GM21447 (cell line): ENCODE results near the gene TMC2.
"Not testable (repeated sequence)": the region's sequence is repeated elsewhere in the genome, so short reads cannot be mapped to it uniquely, and the experiment has no call there.

Experiments used
- ATAC-seq: cut with Tn5 transposase; IDR thresholded peaks from one replicate; pipeline ENCODE4 v1.9.1; 2021; ENCODE audit not compliant: unreplicated experiment

TMC2 gene

GRCh38 chr20:2523919-2524708 lies 12.3 kb upstream of the TMC2 start:
- ATAC-seq = peak; percentile 73

- ATAC-seq = peak; percentile 40
Measured at GRCh38 chr20:2524709-2525506, 11.5 kb upstream of the TMC2 start.

DNA sequence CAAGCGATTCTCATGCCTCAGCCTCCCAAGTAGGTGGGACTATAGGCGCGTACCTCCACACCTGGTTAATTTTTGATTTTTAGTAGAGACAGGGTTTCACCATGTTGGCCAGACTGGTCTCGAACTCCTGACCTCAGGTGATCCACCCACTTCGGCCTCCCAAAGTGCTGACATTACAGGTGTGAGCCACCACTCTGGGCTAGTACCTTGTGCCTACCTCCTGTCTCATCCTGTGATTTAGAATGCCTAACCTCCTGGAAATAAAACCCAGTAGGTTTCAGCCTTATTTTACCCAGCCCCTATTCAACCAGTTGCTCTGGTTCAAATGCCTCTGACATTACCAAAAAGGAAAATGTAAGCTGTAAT lies 10.2 kb upstream of the TMC2 start:
- ATAC-seq = not testable (repeated sequence)

DNA sequence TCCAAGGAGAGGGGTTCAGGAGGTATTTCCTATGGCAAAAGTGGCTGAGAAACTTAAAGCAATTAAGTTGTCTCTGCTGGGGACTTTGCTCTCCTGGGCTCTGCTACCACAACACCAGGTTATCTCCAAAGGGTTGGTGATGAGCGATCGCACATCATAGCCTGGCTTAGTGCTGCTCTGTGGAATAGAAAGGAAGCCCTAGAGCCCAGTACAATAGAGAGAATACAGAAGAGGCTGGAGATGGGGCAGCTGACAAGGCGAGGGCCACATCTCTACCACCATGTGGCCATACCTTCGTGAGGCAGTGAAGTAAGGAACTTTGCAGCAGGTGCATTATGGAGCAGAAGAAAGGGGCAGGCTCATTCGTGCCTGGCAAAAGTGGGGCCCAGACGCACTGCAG lies 8.6 kb upstream of the TMC2 start:
- ATAC-seq = no peak

DNA sequence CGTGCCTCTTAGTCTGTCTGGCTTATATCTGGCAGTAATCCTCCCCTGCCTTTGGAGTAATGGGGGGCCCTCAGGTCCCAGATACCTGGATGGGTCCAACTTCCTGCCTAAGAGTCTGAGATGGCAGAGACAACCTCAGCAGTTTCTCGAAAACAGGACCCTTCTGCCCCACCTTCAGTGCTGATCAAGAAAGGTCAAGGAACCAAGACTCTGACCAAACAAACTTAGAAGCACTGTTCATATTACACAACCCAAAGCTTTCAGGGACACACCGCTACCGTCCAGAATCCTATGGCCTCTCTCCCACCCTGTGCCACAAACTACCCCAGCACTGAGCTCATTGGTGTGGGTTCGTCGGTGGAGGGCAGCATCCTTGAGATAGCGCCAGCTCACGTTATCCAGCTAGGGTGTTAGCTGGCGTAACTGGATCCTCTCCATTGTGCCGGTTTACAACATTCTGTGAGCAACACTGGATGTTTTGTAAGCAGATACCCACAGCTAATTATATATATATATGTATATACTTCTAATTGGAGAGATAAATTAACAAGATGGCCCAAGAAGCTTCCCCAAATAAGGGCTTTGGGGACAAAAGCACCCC lies 7.6 kb upstream of the TMC2 start:
- no peak for ATAC-seq

DNA sequence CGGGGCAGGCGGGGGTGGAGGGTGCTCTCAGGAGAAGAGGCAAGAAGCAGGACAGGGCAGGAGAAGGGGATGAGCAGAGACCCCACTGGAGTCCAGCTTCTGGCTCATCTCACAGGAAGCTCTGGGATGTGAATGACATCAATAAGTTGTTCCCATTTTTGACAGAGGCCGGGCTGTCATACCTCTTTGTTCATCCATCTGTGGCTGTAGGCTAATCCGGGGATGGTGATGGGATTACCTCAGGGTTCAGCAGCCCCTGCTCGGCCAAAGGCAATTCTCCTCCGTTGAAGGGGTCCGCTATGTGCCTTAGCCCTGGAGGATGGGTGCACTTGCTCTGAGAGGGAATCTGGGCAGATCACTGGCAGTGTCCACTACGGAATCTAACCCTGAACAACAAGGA lies 3.3 kb upstream of the TMC2 start:
- ATAC-seq = no peak

- no peak for ATAC-seq
Measured at GRCh38 chr20:2535711-2536559, 438 bp upstream of the TMC2 start.

DNA sequence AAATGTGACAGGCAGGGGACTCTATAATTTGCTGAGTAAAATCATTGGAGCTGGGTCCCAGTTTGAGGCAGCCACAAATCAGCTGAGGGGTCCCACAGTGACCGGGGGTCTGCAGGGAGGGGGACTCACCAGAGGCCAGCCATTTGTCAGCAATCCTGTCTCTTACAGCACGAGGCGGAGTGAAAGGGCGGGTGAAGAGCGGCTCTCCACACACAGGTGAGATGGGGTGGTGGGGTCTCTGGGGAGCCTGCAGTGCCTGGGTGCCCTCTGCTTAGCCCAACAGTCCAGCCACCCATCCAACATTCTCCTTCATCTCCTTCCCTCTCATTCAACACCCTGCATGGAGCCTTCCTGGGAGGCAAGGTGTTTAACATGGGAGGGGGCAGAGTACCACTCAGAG lies 728 bp downstream of the TMC2 start:
- ATAC-seq = no peak

GRCh38 chr20:2538356-2538755 lies 2.0 kb downstream of the TMC2 start:
- ATAC-seq = no peak

DNA sequence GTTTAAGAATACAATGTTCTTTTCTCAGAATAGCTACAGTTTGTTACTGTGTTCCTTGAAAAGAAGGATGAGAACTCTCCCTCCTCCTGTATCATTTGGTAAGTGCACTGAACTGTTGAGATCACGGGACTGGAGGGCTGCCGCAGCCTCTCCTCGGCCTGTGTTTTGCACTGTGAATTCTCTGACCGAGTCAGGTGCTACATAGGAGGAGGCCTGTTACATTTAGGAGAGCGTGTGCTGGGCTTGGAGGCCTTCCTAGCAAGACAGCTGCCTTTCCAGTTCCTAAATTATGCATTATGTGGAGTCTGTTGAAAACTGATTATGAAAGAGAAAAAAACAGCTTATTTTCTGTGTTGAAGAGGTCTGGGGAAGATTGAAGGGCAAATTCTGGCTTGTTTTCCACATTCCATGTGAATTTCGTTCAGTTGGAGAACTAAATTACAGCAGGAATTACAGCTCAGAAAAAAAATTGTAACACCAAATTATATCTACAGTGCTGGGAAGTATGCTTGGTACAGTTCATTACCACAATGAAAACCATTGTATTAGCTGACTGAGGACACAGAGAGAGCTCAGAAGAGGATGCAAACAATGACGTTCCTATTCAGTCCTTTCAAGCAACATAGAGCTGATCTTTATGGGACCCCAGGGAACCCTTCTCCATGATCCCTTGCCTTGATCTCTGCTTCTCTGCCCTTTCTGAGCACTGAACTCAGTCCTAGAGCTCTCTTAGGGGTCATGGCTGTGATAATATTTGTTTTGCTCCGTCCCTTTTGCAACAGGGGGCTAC lies 2.8 kb downstream of the TMC2 start:
- ATAC-seq = no peak

- ATAC-seq = no peak
Measured at GRCh38 chr20:2541940-2542339, 5.6 kb downstream of the TMC2 start.

- no peak for ATAC-seq
Measured at GRCh38 chr20:2542361-2542760, 6.0 kb downstream of the TMC2 start.

DNA sequence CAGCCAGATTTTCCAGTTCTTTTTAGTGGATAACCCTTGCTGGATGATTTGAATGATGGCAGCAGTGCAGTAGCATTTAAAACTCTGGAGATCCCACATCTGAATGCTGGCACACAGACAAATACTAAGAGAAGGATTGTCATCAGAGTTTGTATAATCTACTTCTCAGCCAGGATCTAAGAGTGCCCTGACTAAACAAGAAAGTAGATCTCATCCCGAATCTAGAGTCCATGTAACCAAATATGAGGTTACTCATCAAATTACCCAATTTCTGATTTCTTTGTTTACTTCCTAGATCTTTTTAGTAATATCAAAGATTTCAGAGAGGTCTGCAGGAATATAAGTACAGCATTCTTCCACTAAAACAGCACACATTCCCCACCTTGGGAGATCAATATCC lies 7.8 kb downstream of the TMC2 start:
- ATAC-seq = no peak

GRCh38 chr20:2545594-2545993 lies 9.2 kb downstream of the TMC2 start:
- ATAC-seq = no peak

- no peak for ATAC-seq
Measured at GRCh38 chr20:2557873-2558580, 21.7 kb downstream of the TMC2 start.

DNA sequence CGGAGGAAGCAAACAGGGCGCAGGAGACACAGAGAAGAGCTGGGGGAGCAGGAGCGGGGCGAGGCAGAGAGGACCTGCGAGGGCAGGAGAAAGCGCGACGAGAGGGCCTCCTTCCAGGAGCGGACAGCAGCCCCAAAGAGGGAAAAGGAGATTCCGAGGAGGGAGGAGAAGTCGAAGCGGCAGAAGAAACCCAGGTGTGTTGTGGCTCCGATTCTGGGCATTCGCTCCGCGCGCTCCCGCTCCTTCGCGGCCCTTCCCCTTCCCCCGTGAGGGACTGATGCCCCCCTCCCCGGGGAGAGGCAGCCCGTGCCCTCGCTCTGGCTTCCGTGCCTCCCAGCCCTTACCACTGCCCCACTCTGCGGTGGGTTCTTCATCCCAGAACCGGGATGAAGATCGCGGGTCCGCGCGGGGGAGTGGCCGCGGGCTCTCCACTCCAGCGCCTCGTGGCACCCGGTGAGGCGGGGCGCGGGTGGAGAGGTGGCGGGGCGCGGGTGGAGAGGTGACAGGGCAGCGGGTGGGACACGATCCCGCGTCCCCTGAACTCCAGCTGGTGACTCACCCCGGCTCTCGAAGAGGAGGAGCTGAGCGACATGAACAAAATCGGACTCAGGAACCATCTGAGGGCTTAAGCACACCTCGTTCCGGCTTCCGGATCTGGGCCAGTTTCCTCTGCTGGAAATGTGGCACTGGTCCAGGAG lies 22.4 kb downstream of the TMC2 start:
- ATAC-seq = no peak

GRCh38 chr20:2559279-2559626 lies 22.9 kb downstream of the TMC2 start:
- no peak for ATAC-seq

- no peak for ATAC-seq
Measured at GRCh38 chr20:2559651-2560050, 23.3 kb downstream of the TMC2 start.

DNA sequence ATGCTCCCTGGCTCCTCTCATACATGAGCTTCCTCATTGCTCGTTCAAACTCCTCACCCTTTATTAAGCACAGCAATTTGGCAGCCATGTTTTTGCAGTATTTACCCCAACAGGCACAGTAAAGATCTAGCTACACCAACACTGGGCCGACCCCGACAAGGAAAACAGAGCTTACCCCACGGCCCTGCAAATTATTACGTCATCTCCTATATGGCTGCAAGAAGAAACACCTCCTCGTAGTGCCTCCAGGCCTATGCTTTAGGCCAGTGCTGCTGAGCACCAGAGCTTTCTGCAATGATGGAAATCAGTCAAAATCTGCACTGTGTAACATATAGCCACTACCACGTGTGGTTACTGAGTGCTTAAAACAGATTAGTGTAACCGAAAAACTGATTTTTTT lies 26.7 kb downstream of the TMC2 start:
- ATAC-seq = no peak
